ENCODE data around the gene SFXN3.

GRCh38 chr10:101035314-101035713 lies 4.3 kb downstream of the SFXN3 start:
- TF ChIP-seq, protein P1, sequence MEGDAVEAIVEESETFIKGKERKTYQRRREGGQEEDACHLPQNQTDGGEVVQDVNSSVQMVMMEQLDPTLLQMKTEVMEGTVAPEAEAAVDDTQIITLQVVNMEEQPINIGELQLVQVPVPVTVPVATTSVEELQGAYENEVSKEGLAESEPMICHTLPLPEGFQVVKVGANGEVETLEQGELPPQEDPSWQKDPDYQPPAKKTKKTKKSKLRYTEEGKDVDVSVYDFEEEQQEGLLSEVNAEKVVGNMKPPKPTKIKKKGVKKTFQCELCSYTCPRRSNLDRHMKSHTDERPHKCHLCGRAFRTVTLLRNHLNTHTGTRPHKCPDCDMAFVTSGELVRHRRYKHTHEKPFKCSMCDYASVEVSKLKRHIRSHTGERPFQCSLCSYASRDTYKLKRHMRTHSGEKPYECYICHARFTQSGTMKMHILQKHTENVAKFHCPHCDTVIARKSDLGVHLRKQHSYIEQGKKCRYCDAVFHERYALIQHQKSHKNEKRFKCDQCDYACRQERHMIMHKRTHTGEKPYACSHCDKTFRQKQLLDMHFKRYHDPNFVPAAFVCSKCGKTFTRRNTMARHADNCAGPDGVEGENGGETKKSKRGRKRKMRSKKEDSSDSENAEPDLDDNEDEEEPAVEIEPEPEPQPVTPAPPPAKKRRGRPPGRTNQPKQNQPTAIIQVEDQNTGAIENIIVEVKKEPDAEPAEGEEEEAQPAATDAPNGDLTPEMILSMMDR (conservative IDR thresholded peaks at IDR 0.05; ENCODE audit: low read depth in 2 of 2), result no peak
- TF ChIP-seq EZH2 (IDR thresholded peaks at IDR 0.05; ENCODE audit: low read depth, unreplicated experiment), result no peak
- no peak for TF ChIP-seq POLR2AphosphoS5 (IDR thresholded peaks at IDR 0.05; ENCODE audit: low read depth)
- no peak for TF ChIP-seq CREB1 (CRISPR knock-in tag; IDR thresholded peaks at IDR 0.05; ENCODE audit: low read depth)
- no peak for TF ChIP-seq EZH2phosphoT487 (IDR thresholded peaks at IDR 0.05; ENCODE audit: unreplicated experiment)
- TF ChIP-seq, protein P2, sequence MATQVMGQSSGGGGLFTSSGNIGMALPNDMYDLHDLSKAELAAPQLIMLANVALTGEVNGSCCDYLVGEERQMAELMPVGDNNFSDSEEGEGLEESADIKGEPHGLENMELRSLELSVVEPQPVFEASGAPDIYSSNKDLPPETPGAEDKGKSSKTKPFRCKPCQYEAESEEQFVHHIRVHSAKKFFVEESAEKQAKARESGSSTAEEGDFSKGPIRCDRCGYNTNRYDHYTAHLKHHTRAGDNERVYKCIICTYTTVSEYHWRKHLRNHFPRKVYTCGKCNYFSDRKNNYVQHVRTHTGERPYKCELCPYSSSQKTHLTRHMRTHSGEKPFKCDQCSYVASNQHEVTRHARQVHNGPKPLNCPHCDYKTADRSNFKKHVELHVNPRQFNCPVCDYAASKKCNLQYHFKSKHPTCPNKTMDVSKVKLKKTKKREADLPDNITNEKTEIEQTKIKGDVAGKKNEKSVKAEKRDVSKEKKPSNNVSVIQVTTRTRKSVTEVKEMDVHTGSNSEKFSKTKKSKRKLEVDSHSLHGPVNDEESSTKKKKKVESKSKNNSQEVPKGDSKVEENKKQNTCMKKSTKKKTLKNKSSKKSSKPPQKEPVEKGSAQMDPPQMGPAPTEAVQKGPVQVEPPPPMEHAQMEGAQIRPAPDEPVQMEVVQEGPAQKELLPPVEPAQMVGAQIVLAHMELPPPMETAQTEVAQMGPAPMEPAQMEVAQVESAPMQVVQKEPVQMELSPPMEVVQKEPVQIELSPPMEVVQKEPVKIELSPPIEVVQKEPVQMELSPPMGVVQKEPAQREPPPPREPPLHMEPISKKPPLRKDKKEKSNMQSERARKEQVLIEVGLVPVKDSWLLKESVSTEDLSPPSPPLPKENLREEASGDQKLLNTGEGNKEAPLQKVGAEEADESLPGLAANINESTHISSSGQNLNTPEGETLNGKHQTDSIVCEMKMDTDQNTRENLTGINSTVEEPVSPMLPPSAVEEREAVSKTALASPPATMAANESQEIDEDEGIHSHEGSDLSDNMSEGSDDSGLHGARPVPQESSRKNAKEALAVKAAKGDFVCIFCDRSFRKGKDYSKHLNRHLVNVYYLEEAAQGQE (IDR thresholded peaks at IDR 0.05; ENCODE audit: unreplicated experiment), result no peak
- TF ChIP-seq JUNB (IDR thresholded peaks at IDR 0.05; ENCODE audit: unreplicated experiment), result no peak
- no peak for TF ChIP-seq ZNF114 (CRISPR knock-in tag; IDR thresholded peaks at IDR 0.05)
